ENCODE results near the gene MAGI3.
"Not testable (repeated sequence)": the region's sequence is repeated elsewhere in the genome, so short reads cannot be mapped to it uniquely, and the experiment has no call there.

Gene MAGI3

DNA sequence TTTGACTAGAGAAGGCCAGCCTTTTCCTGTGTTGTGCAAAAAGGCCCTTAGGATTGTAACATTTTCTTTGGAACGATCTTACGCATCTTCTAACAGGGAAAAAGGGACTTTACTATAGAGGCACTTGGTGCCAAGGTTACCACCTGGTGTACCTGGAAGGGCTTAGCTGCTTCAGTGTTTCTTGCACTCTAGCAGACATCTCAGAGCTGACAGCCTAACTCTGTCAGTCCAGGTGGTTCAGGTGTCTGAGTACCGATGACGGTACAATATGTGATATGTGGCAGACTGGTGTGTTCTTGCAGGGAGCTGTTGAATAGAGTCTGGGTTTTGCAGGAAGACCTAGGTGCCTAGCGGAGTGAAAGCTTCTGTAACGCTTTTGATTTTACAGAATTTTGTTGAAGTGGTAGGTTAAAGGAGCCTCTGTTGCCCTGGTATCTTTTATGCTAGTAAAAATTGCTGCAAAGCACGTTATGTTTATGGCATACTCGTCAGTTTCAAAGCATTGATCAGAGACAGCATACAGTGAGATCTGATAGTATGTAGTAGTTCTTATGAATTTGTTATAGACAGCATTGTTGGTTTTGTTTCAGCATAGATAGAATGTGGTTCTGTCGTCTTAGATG lies 1.4 kb downstream of the MAGI3 start:
- peak overlapping the region; percentile 62 for H3K27ac Mint-ChIP-seq
- H3K9me3 Mint-ChIP-seq: peaks cover 6% of the 10 kb centered on the region
- peak overlapping the region; percentile 84 for H3K4me3 Mint-ChIP-seq
- peaks cover 18% of the 10 kb centered on the region for H3K27me3 Mint-ChIP-seq
- peaks cover 8% of the 10 kb centered on the region for H3K36me3 Mint-ChIP-seq (ENCODE audit: low read depth)
- DNase-seq: peak; percentile 32
- peaks cover 29% of the 10 kb centered on the region for H3K4me1 Mint-ChIP-seq (ENCODE audit: low read depth)

DNA sequence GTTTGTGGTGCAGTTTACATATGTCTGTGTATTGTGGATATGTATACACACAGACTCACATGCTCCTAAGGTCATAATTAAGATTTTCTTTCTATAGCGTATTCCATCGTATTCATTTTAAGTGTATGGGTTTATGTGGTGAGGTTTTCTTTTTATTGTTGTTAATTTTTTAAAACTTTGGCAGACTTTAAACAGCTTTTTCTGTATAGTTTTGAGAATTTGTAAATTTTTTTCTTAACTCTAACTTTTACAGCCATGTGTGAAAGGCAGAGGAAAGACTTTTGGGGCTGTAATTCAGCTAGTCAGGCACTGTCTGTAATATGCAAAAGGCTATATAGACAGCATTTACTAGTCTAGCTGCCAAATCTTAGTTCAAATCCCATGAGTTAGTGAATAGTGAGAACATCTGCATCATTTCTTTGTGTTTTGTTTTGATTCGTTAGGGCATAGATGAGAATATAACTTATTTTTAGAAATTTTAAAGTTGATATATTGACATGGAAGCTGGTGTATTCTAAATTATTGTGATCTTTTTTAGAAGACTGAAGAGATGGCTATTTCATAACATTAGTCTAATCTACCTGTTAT lies 2.3 kb downstream of the MAGI3 start:
- H3K27me3 Mint-ChIP-seq: peaks cover 22% of the 10 kb centered on the region
- peaks cover 8% of the 10 kb centered on the region for H3K36me3 Mint-ChIP-seq (ENCODE audit: low read depth)
- no peak overlapping the region for H3K27ac Mint-ChIP-seq
- DNase-seq: no peak
- peaks cover 6% of the 10 kb centered on the region for H3K9me3 Mint-ChIP-seq
- peaks cover 32% of the 10 kb centered on the region for H3K4me1 Mint-ChIP-seq (ENCODE audit: low read depth)
- no peak overlapping the region for H3K4me3 Mint-ChIP-seq

DNA sequence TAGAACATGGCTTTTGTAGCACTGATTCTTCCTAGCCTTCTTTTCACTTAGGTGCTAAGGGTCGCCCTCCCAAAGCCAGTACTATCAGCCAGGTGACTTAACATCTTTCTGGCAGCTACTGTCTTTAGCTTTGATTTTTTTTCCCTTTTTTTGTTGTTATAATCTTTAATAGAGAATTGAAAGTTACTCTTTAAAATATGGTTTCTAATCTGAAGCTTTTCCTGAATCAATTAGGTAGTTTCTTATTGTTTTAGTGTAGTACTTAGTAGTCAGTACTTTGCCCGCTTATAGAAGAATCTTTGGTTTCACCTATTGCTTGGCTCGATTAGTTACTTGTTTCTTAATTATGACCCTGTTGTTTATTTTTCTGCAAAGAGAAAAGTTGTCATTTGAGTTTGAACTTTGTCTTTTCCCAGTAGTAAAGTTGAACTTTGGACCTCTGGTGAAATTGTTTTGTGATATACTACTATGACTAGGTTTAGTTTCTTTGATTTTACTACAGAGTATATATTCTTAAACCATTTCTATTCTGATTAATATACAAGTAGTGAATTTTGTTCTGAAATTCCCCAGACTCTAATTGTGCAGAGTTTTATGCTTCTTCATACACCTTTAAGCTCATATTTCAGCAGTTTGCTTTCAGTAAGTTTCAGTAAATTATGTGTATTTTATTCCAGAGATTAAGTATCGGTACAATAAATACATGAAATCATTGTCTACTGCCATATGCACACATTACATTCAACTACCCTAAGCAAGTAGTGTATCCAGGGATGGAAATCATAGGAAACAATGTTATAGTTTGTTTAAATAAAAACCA lies 3.9 kb downstream of the MAGI3 start:
- peaks cover 29% of the 10 kb centered on the region for H3K27me3 Mint-ChIP-seq
- H3K27ac Mint-ChIP-seq: no peak overlapping the region
- H3K36me3 Mint-ChIP-seq (ENCODE audit: low read depth): peaks cover 8% of the 10 kb centered on the region

DNA sequence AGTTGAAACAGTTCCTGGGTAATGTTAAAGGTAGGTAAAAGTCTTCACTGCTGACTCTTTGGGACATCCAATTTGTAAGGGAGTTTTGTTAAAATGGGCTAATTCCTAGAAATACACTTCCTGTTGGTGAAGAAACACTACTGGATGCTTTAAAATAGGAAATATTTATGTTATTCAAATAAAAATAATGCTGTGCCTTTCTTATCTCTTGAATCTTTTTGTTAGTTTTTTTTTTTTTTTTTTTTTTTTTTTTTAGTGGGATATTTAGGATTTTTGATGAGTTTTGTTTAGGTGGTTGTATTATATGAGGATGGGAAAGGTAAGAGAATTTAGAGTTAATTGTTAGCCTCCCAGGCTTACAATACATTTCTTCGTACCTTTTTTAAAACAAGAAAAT lies 4.5 kb downstream of the MAGI3 start:
- Mint-ChIP-seq H3K4me1 (ENCODE audit: low read depth) (peaks cover 22% of the 10 kb centered on the region), H3K27me3 (peaks cover 29% of the 10 kb centered on the region), H3K4me3 (no peak overlapping the region), H3K27ac (no peak overlapping the region), H3K36me3 (ENCODE audit: low read depth) (peaks cover 3% of the 10 kb centered on the region), H3K9me3 (no peaks in the 10 kb centered on the region)
- no peak for DNase-seq

More for the DNA sequence above, 3.9 kb downstream of the MAGI3 start:
- DNase-seq: no peak
- H3K4me3 Mint-ChIP-seq: no peak overlapping the region
- H3K4me1 Mint-ChIP-seq (ENCODE audit: low read depth): peaks cover 27% of the 10 kb centered on the region
- H3K9me3 Mint-ChIP-seq: no peaks in the 10 kb centered on the region

DNA sequence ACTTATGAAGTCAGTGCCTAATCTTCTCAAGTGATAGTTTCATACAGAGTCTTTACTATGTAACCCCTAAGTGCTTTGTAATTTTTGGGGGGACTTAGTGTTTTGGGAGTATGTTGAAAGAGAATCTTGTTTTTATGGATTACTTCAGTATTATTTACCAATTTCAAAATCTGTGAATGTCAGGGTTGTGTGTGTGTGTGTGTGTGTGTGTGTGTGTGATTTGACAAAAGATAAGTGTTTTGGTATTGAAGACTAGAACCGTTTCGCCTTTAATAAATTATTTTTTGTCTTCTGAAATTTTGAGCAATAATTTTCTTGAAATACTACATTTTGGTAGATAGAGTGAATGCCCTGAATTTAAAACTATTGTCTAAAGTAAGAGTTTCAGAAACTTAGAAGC lies 5.8 kb downstream of the MAGI3 start:
- DNase-seq: no peak
- Mint-ChIP-seq H3K4me3 (no peak overlapping the region), H3K36me3 (ENCODE audit: low read depth) (no peaks in the 10 kb centered on the region), H3K27me3 (peaks cover 29% of the 10 kb centered on the region), H3K4me1 (ENCODE audit: low read depth) (peaks cover 22% of the 10 kb centered on the region), H3K9me3 (no peaks in the 10 kb centered on the region), H3K27ac (no peak overlapping the region)

DNA sequence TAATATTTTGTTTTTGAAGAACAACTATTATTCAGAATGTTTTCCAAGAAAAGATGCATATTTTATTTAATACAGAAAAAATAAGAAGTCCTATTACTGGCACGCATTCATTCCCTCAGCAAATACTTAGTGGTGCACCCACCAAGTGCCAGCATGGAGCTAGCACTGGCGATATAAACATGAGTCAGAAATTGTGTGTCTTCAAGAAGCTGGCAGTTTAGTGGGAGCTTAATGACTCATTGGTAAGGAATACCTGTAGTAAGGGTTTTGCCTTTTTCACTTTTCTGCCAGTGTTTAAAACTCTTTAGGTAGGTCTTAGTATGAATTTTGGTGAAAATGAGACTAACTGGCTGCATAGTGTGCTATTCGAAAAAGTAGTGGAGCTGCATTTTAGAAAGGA lies 6.3 kb downstream of the MAGI3 start:
- DNase-seq: no peak
- no peaks in the 10 kb centered on the region for H3K36me3 Mint-ChIP-seq (ENCODE audit: low read depth)
- H3K27ac Mint-ChIP-seq: no peak overlapping the region
- peaks cover 18% of the 10 kb centered on the region for H3K4me1 Mint-ChIP-seq (ENCODE audit: low read depth)
- peaks cover 29% of the 10 kb centered on the region for H3K27me3 Mint-ChIP-seq
- no peak overlapping the region for H3K4me3 Mint-ChIP-seq
- H3K9me3 Mint-ChIP-seq: no peaks in the 10 kb centered on the region

DNA sequence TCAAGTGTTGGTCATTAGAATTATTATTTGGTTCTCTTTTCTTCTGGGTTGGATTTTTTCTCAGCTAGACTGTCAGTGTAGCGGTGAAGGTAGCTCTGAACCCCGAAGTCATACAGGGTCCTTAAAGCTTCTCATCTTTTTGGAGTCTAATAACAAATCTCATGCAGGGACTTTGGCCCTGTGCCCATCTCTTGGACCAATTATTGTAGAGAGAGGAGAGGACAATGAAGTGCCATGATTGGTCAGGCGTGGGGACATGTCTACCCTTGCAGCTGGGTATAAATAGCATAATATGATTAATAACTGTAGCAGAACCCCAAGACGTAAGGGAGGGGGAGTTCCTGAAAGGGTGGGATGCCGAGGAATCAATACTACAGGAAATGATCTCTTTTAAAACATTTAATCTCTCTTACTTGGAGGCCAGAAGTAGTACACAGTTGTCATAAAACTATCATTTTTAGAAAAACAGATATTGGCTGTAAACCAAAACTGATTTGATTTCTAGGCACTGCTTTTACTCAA lies 8.8 kb downstream of the MAGI3 start:
- no peak for DNase-seq
- H3K36me3 Mint-ChIP-seq (ENCODE audit: low read depth): no peaks in the 10 kb centered on the region
- H3K4me1 Mint-ChIP-seq (ENCODE audit: low read depth): peaks cover 10% of the 10 kb centered on the region
- no peak overlapping the region for H3K27ac Mint-ChIP-seq
- H3K4me3 Mint-ChIP-seq: no peak overlapping the region
- peaks cover 26% of the 10 kb centered on the region for H3K27me3 Mint-ChIP-seq
- no peaks in the 10 kb centered on the region for H3K9me3 Mint-ChIP-seq

DNA sequence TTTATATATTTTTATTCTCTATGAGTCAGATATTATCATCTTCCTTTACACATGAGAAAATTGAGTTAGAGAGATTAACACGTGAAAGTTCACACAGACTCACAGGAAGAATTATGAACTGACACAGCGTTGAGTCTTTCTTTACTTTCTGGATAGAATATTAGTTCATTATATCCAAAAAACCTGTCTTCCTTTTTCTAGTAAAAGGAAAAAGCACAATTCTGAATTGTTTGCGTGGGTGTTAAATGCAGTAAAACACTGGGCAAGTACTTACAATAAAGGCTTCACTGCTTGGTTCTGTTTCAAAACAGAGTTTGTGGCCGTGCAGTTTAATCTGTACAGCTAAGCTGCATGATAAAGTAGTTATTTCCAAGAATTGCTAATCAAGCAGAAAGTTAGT lies 10.8 kb downstream of the MAGI3 start:
- no peaks in the 10 kb centered on the region for H3K9me3 Mint-ChIP-seq
- H3K27ac Mint-ChIP-seq: no peak overlapping the region
- DNase-seq: no peak
- peaks cover 12% of the 10 kb centered on the region for H3K4me1 Mint-ChIP-seq (ENCODE audit: low read depth)
- peaks cover 14% of the 10 kb centered on the region for H3K27me3 Mint-ChIP-seq
- H3K4me3 Mint-ChIP-seq: no peak overlapping the region
- H3K36me3 Mint-ChIP-seq (ENCODE audit: low read depth): no peaks in the 10 kb centered on the region

DNA sequence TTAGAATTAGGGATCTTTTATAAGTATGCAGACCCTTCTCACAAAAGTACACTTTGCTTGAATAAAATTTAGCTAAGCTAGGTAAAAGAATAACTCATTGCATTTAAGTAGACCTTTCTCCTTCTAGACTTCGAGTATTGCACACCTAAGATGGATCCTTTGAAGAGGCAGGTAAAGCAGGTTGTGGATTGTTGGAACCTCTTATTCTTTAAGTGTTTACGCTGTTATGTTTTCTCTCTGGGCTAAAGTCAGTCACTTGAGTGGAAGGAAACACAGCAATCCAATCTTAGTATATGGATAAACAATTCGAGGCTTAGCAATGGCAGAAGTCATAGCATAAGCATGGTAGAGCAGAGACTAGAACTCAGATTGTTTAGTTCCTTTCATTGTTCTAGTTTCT lies 11.4 kb downstream of the MAGI3 start:
- H3K27ac Mint-ChIP-seq: no peak overlapping the region

DNA sequence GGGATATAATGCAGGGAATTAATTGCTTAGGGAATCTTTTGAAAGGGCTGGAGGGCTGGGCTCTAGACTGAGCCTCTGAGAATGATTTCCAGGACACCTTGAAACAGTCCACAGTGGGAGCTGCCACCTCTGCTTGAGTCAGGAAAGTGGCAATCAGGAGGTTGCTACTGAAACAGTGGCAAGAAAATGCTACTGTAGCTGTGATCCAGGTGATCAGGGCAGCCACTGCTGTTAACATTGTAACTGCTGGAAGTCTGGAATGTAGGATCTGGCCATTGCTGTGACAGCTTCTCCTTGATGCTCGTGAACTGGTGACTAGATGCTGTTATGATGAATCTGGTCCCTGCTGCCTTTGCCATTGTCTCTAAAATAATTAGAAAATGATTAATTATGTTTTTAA lies 12.8 kb downstream of the MAGI3 start:
- Mint-ChIP-seq H3K27me3 (peaks cover 4% of the 10 kb centered on the region), H3K27ac (no peak overlapping the region)
- DNase-seq: no peak

More for the DNA sequence above, 11.4 kb downstream of the MAGI3 start:
- Mint-ChIP-seq H3K36me3 (ENCODE audit: low read depth) (no peaks in the 10 kb centered on the region), H3K4me3 (no peak overlapping the region), H3K27me3 (peaks cover 12% of the 10 kb centered on the region), H3K9me3 (no peaks in the 10 kb centered on the region), H3K4me1 (ENCODE audit: low read depth) (peaks cover 10% of the 10 kb centered on the region)
- no peak for DNase-seq

DNA sequence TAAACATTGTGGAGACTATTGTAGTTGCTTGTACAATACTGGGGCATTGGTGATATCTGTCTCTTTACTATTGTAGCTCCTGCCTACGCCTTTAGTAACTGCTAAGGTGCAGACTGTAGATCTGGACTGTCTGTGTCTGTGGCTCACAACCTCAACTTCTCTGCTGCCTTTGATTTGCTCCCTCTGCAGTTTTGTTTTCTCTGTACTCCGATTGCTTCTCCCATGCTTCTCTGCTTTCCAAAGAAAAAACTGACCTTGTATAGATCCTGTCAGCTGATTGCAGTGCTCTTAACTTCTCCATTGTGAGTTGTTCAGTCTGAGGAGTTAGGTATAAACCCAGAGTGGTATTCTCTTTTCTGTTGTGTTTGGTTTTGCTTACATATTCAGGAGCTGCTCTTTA lies 15.3 kb downstream of the MAGI3 start:
- Mint-ChIP-seq H3K36me3 (ENCODE audit: low read depth) (no peaks in the 10 kb centered on the region), H3K4me1 (ENCODE audit: low read depth) (peaks cover 7% of the 10 kb centered on the region), H3K27me3 (no peaks in the 10 kb centered on the region), H3K9me3 (no peaks in the 10 kb centered on the region), H3K27ac (no peak overlapping the region), H3K4me3 (no peak overlapping the region)
- DNase-seq: no peak

More for the DNA sequence above, 12.8 kb downstream of the MAGI3 start:
- Mint-ChIP-seq H3K4me1 (ENCODE audit: low read depth) (peaks cover 9% of the 10 kb centered on the region), H3K4me3 (no peak overlapping the region), H3K9me3 (no peaks in the 10 kb centered on the region), H3K36me3 (ENCODE audit: low read depth) (no peaks in the 10 kb centered on the region)

DNA sequence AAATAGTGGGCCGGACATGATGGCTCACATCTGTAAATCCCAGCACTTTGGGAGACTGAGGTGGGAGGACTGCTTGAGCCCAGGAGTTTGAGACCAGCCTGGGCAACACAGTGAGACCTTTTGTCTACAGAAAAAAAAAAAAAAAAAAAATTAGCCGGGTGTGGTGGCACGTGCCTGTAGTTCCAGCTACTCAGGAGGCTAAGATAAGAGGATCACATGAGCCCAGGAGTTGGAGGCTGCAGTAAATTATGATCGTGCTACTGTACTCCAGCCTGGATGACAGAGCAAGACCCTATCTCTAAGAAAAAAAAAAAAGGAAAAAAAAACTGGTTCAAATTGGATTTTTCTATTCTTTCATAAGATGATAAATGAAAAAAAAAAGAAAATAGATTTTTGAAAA lies 15.8 kb downstream of the MAGI3 start:
- not testable (repeated sequence) for H3K9me3 Mint-ChIP-seq; H3K4me1 Mint-ChIP-seq (ENCODE audit: low read depth); H3K27me3 Mint-ChIP-seq; H3K27ac Mint-ChIP-seq; DNase-seq; H3K4me3 Mint-ChIP-seq; H3K36me3 Mint-ChIP-seq (ENCODE audit: low read depth)

DNA sequence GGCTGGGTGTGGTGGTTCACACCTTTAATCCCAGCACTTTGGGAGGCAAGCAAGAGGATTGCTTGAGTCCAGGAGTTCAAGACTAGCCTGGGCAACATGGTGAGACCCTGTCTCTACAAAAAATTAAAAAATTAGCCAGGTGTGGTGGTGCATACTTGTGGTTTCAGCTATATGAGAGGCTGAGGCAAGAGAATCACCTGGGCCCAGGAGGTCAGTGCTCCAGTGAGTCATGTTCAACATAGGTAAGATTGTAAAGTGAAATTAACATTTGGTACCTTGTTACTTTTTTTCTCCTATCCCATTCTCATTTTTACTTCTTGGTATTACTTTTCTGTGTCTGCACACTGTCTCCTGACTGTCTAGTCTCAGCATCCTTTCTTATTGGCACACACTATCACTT lies 19.0 kb downstream of the MAGI3 start:
- Mint-ChIP-seq H3K9me3 (peaks cover 4% of the 10 kb centered on the region), H3K27ac (no peak overlapping the region), H3K4me3 (no peak overlapping the region), H3K27me3 (no peaks in the 10 kb centered on the region), H3K4me1 (ENCODE audit: low read depth) (peaks cover 7% of the 10 kb centered on the region), H3K36me3 (ENCODE audit: low read depth) (no peaks in the 10 kb centered on the region)
- DNase-seq: no peak

DNA sequence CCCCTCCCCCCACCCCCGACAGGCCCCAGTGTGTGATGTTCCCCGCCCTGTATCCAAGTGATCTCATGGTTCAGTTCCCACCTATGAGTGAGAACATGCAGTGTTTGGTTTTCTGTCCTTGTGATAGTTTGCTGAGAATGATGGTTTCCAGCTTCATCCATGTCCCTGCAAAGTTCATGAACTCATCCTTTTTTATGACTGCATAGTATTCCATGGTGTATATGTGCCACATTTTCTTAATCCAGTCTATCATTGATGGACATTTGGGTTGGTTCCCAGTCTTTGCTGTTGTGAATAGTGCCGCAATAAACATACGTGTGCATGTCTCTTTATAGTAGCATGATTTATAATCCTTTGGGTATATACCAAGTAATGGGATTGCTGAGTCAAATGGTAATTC lies 21.7 kb downstream of the MAGI3 start:
- H3K9me3 Mint-ChIP-seq; H3K27ac Mint-ChIP-seq; H3K4me1 Mint-ChIP-seq (ENCODE audit: low read depth); H3K4me3 Mint-ChIP-seq; H3K27me3 Mint-ChIP-seq; DNase-seq; H3K36me3 Mint-ChIP-seq (ENCODE audit: low read depth): not testable (repeated sequence)
